HG02763 (cell line): ENCODE results near the gene RNF220.
A peak's percentile ranks its signal among the peaks of the same experiment; 100 is the strongest.

Experiments
- ATAC-seq: cut with Tn5 transposase; IDR thresholded peaks from one replicate; pipeline ENCODE4 v1.9.1; 2021; ENCODE audit warnings: mild to moderate bottlenecking, moderate library complexity; ENCODE audit not compliant: unreplicated experiment

The RNF220 gene

GRCh38 chr1:44672961-44673674 is 268.1 kb downstream of the RNF220 start:
- no peak for ATAC-seq

GRCh38 chr1:44673675-44674112 is 268.6 kb downstream of the RNF220 start:
- no peak for ATAC-seq

GRCh38 chr1:44674113-44675000 is 269.3 kb downstream of the RNF220 start, which contains the start of the genes ARMH1 and TMEM53:
TSS of gene ARMH1 (plus strand) at chr1:44674714. CDS start at chr1:44689698, 14,984 bp downstream.
TSS of gene TMEM53 (minus strand) at chr1:44674481. CDS start at chr1:44674391, 90 bp downstream.
- ATAC-seq: peak; percentile 92

GRCh38 chr1:44675186-44675585 is 270.1 kb downstream of the RNF220 start:
- no peak for ATAC-seq

- no peak for ATAC-seq
These were observed 271.6 kb downstream of the RNF220 start for GRCh38 chr1:44676484-44677200.

- ATAC-seq: no peak
These were observed 272.2 kb downstream of the RNF220 start for GRCh38 chr1:44677201-44677766.

GRCh38 chr1:44678120-44678519 is 273.1 kb downstream of the RNF220 start:
- no peak for ATAC-seq

- no peak for ATAC-seq
These were observed 273.6 kb downstream of the RNF220 start for GRCh38 chr1:44678626-44679025.

- no peak for ATAC-seq
These were observed 274.4 kb downstream of the RNF220 start for GRCh38 chr1:44679468-44679867.

- ATAC-seq: no peak
These were observed 277.1 kb downstream of the RNF220 start for GRCh38 chr1:44681905-44682882.

GRCh38 chr1:44682883-44683265 is 277.8 kb downstream of the RNF220 start:
- no peak for ATAC-seq

GRCh38 chr1:44684525-44684924 is 279.5 kb downstream of the RNF220 start:
- no peak for ATAC-seq

- ATAC-seq: no peak
These were observed 280.2 kb downstream of the RNF220 start for GRCh38 chr1:44685218-44685617.

- no peak for ATAC-seq
These were observed 280.8 kb downstream of the RNF220 start for GRCh38 chr1:44685881-44686280.

- ATAC-seq: no peak
These were observed 283.8 kb downstream of the RNF220 start for GRCh38 chr1:44688760-44689446.

GRCh38 chr1:44689447-44689765 is 284.4 kb downstream of the RNF220 start:
- no peak for ATAC-seq

- ATAC-seq: no peak
These were observed 288.1 kb downstream of the RNF220 start for GRCh38 chr1:44693159-44693558.

- ATAC-seq: no peak
These were observed 288.8 kb downstream of the RNF220 start for GRCh38 chr1:44693900-44694299.

- peak; percentile 68 for ATAC-seq
These were observed 289.9 kb downstream of the RNF220 start for GRCh38 chr1:44694863-44695478.
